Peyer's patch (tissue), 4 donors: ENCODE measurements around the gene ALS2CL. TPM values are rescaled to one million over a fixed set of nuclear protein-coding genes. Genes with fewer than 3 reads are reported as not detected.
A peak's percentile ranks its signal among the peaks of the same experiment; 100 is the strongest.
"Not testable (repeated sequence)": the region's sequence is repeated elsewhere in the genome, so short reads cannot be mapped to it uniquely, and the experiment has no call there.

Source experiments
- DNase-seq, 3 donors: peaks; one replicate each; pipeline ENCODE4 v3.0.0-alpha.2; 2017 to 2019
- H3K27ac ChIP-seq, 4 donors: fragments of 200-600 bp; sonication (generic); one replicate each; pipeline ENCODE4 v1.5.1; 2016 to 2019
- H3K27me3 ChIP-seq, 2 donors: fragments of 200-600 bp; sonication (generic); one replicate each; pipeline ENCODE4 v1.5.1; 2019
- H3K36me3 ChIP-seq, 3 donors: fragments of 200-600 bp; sonication (generic); one replicate each; pipeline ENCODE4 v1.5.1; 2016 to 2019
- H3K4me1 ChIP-seq, 4 donors: fragments of 200-600 bp; sonication (generic); one replicate each; pipeline ENCODE4 v1.5.1; 2016 to 2019
- H3K4me3 ChIP-seq, 4 donors: fragments of 200-600 bp; sonication (generic); 1 replicate in 3 of 4; 2 replicates in 1 of 4; pipeline ENCODE4 v1.5.1; 2016 to 2019; ENCODE audit warnings: mild to moderate bottlenecking in 1 of 4
- H3K9me3 ChIP-seq, 4 donors: fragments of 200-600 bp; sonication (generic); one replicate each; pipeline ENCODE4 v1.5.1; 2016 to 2019; ENCODE audit warnings: mild to moderate bottlenecking in 1 of 4
- CTCF ChIP-seq, 6 experiments: fragments of 450-650 bp in 4 of 6; fragments of 200-600 bp in 2 of 6; sonication (generic) in 1 of 6; IDR thresholded peaks; one replicate each; pipeline ENCODE4 v1.5.1; 2017 to 2019; ENCODE audit warnings: antibody characterized with exemption in 6 of 6, mild to moderate bottlenecking in 3 of 6, moderate library complexity in 1 of 6
- POLR2A ChIP-seq, 2 donors: fragments of 450-650 bp; IDR thresholded peaks; one replicate each; pipeline ENCODE4 v1.5.1; 2017; ENCODE audit warnings: antibody characterized with exemption in 2 of 2, mild to moderate bottlenecking in 2 of 2, moderate library complexity in 2 of 2
- total RNA-seq, 4 donors: library from RNA; depleted of rRNA; stranded (reverse); fragments of >200 nt; gene quantifications; one replicate each; pipeline ENCODE4 v1.1.0, GENCODE V29; 2016

Gene ALS2CL
- total RNA-seq, 4 donors from 2014 or later: 64.3 to 113 (median 82.7) TPM

GRCh38 chr3:46707601-46708011, 14.1 kb upstream of the ALS2CL start:
- no peak overlapping the region for H3K4me3 ChIP-seq
- no peak for TF ChIP-seq CTCF (IDR thresholded peaks at IDR 0.05)
- TF ChIP-seq POLR2A (IDR thresholded peaks at IDR 0.05): no peak
- H3K4me1 ChIP-seq: no peaks in the 10 kb centered on the region
- peak in 1 of 3 donors; percentile 38 for DNase-seq
- H3K27me3 ChIP-seq: no peaks in the 10 kb centered on the region
- H3K36me3 ChIP-seq: no peaks in the 10 kb centered on the region
- no peaks in the 10 kb centered on the region for H3K9me3 ChIP-seq
- H3K27ac ChIP-seq: no peak overlapping the region

- TF ChIP-seq POLR2A (IDR thresholded peaks at IDR 0.05): no peak
- TF ChIP-seq CTCF (IDR thresholded peaks at IDR 0.05): no peak
- DNase-seq: peak in 1 of 3 donors; percentile 37
- no peak overlapping the region for H3K4me3 ChIP-seq
- no peaks in the 10 kb centered on the region for H3K4me1 ChIP-seq
- no peak overlapping the region for H3K27ac ChIP-seq
- H3K36me3 ChIP-seq: no peaks in the 10 kb centered on the region
- no peaks in the 10 kb centered on the region for H3K9me3 ChIP-seq
- no peaks in the 10 kb centered on the region for H3K27me3 ChIP-seq
Measured at GRCh38 chr3:46706771-46707582, 13.5 kb upstream of the ALS2CL start.

- peaks cover 0 to 7% (median 2%) of the 10 kb centered on the region in 4 donors for H3K4me1 ChIP-seq
- DNase-seq: no peak
- no peak for TF ChIP-seq POLR2A (IDR thresholded peaks at IDR 0.05)
- TF ChIP-seq CTCF (IDR thresholded peaks at IDR 0.05): no peak
- H3K36me3 ChIP-seq: no peaks in the 10 kb centered on the region
- H3K27ac ChIP-seq: no peak overlapping the region
- H3K27me3 ChIP-seq: peaks cover 0 to 3% of the 10 kb centered on the region in 2 donors
- no peaks in the 10 kb centered on the region for H3K9me3 ChIP-seq
- H3K4me3 ChIP-seq: no peak overlapping the region
Measured at GRCh38 chr3:46705751-46706552, 12.5 kb upstream of the ALS2CL start.

- Histone ChIP-seq H3K36me3 (no peaks in the 10 kb centered on the region), H3K4me1 (peaks cover 0 to 15% (median 2%) of the 10 kb centered on the region in 4 donors), H3K27me3 (peaks cover 0 to 3% of the 10 kb centered on the region in 2 donors), H3K9me3 (no peaks in the 10 kb centered on the region), H3K27ac (no peak overlapping the region), H3K4me3 (no peak overlapping the region)
- DNase-seq: peak; percentile 56 to 86 (median 76)
- TF ChIP-seq CTCF (IDR thresholded peaks at IDR 0.05) (peak; percentile 85 to 98 (median 96)), POLR2A (IDR thresholded peaks at IDR 0.05) (no peak)
Measured at GRCh38 chr3:46705022-46705530, 11.6 kb upstream of the ALS2CL start.

- not testable (repeated sequence) for H3K27ac ChIP-seq, H3K4me3 ChIP-seq, H3K27me3 ChIP-seq, H3K36me3 ChIP-seq, H3K9me3 ChIP-seq
- peak in 1 of 3 donors; percentile 42 for DNase-seq
- H3K4me1 ChIP-seq: peaks cover 0 to 18% (median 2%) of the 10 kb centered on the region in 4 donors
Measured at GRCh38 chr3:46704346-46704745, 10.9 kb upstream of the ALS2CL start.
